SK-N-DZ (cell line): ENCODE results near the gene SLC8A3.

Experiments
- DNase-seq: peaks from one replicate; pipeline ENCODE4 v3.0.0-alpha.2; 2015; ENCODE audit warnings: low spot score

SLC8A3 gene

DNA sequence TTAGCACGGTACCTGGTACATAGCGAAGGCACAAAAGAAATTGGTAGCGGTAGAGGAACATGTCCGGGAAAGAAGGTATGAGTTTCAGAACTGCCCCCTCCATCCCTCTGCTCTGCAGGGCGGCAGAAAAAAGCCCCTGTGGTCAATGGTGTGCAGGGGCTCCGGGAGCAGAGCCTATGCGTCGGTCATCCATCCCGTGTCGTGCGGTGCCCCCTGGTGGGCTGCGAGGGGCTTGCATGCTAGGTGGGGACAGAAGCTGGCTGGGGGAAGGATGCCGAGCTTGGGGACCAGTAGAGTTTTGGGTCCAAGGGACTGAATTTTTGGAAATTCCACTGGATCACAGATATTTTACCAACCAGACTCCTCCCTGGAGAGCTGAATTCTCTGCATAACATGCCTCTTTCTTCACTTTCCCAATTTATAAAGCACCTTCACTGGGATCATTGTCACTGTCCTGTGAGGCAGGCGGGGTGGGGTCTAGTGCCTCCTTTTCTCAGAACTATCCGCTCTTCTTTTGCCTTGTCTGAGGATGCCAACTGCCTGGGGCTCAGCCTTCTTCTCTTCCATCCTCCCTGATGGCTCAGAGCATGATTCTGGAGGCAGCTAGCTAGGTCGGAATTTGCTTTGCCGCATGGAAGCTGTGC lies 160.8 kb downstream of the SLC8A3 start:
- peak; percentile 64 for DNase-seq

DNA sequence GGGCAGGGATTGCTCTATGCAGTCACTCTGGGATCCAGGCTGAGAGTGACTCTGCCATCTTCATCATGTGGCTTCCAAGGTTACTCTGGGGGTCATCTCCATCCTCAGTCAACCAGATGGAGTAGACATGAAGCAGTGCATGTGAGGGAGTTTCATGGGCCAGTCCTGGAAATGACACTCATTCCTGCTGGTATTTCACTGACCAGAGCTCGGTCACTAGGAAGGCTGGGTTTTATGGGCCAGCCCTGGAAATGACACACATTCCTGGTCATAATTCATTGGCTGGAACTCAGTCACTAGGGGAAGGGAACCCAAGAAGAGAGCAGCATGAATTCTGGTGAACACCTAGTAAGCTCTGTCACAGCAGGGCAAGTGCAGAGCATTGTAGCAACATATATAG lies 164.9 kb downstream of the SLC8A3 start:
- DNase-seq = no peak

DNA sequence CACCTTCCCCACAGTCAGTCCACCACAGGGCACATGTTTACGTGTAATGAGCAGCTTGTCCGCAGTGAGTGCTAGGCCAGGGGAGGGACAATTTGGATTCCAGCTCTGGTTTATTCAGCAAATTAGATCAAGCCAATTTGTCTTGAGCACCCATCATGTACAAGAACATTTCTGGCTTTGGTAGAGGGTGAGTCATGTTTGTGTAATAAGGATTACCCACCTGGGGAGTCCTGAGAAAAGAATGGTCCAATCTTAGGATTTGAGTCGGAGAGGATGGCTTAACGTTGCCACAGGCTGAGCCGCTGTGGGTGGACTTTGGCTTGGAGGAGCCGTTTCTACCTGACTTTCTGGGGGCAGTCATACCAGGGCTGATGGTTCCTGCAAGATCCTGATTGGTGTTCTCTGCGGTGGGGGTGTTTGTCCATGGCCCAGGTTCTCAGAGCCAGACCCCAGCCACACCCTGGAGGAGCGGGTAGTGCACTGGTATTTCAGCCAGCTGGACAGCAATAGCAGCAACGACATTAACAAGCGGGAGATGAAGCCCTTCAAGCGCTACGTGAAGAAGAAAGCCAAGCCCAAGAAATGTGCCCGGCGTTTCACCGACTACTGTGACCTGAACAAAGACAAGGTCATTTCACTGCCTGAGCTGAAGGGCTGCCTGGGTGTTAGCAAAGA lies 165.8 kb downstream of the SLC8A3 start:
- no peak for DNase-seq

DNA sequence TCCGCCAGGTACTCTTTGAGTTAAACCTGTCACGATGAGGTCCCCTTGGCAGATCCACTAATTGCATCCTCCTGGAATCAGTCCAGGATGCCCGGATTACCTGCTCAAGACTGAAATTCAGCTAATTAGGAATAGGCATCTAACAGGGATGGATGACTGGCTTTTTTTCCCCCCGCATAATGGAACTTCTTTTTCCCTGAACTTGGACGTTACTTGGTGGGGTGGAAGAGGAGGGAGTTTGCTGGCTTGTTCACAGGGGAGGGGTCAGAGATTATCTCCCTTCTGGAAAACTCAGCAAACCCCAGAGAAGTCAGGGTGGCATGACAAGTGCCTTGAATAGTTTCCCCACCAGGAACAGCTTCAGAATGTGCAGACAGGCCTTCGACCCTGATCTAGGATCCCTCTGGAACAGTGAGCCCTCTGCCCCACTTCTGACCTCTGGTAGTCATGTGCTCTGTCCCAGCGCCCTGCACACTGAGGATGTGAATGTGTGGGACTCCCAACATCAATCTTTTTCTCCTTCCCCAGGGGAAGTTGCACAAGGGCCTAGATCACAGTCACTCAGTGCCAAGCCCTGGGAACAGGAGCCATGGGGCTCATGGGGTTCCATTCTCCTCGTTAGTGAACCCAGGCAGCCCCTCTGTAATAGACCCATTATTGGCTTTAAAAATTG lies 167.1 kb downstream of the SLC8A3 start:
- DNase-seq = no peak

DNA sequence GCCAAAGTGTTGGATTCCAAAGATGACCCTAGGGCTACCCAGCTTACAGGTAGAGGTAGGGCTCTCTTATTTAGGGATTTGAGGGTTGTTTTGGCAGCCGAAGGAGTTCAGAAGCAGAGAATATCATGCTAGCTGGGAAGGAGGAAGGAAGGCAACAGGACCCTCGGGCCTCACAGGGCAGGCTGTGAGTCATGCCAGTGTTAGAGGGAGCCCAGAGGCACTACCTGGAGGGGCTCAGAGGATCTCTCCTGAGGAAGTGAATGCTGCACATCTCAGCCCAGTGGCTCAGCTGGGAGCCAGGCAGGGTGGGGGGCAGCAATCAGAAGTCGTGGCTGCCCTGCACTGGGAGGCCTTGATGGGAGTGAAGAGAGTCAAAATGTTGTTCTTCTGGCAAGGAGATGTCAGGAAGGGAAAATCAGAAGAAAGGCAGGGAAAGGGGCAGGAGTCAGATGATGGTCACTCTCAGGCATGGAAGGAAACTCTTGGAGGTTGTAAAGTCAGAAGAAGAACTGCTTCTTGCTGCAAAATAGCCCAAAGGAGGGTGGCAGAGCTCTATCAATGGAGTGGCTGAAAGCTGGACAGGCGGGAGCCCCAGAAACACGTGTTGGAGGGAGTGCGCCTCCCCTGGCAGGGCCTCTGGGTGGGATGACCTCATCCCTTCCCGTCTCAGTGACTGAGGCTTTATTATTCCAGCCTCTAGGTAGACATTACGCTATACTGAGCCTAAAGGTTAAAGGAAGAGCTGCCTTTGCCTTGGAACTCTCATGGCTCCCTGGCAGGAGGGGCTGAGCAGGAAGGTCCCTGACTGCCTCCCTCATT lies 168.2 kb downstream of the SLC8A3 start:
- DNase-seq = no peak

DNA sequence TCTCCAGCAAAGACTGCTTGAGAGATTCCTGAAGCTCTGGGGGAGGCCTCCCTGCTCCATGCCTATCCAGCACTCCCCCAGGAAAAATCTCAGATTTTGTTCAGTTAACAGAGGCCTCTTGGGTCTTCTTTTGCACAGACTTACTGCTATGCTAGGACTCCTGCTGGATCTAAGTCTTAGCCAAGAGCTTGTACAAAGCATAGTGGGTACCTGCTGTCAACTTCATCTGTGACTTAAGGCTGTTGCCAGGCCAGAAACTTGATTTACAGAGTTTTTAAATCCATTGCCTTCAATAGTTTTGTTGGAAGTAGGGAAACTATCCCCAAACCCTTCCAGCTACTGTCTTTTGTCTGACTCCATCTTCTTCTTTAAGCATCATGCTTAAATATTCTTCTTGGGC lies 169.1 kb downstream of the SLC8A3 start:
- no peak for DNase-seq

DNA sequence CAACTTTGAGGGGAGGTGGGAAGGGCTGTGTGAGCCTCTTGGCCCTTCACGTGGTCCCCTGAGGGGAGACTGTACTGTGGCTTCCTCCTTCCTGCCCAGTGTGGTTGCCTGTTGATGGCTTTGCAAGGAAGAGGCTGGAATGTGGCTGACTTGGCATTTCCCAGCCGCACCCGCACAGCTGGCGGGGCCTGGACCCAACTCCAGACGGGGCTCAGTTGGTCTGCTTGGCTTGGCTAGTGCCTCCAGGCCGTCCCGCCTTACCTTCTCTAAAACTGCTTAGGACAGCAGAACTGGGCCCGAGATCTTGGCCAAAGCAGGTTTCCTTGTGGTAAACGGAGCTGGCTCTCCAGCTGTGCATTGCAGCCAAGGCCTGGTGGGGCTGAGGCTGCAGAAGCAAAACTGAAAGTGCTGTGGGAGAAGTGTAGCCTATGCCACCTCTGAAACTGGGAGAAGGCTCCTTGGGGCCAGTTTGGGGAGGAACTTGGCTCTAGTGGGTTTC lies 170.0 kb downstream of the SLC8A3 start:
- DNase-seq = no peak

DNA sequence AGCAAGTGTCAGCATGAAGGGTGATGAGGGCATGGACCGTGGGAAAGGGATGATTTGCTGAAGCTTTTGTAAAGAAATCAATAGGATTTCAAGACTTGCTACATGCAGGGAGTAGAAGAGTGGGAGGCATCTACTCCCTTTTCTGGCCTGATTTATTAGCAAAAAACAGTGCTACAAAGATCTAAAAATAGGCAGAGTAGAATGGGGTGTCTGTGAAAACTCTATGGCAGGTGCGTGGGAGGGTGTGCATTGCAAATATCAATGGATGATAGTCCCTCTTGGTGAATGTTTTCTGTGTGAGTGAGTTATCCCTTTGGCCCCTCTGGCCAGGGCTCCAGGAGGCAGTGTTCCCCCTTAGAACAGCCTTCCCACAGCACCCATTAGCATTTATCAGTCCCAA lies 170.5 kb downstream of the SLC8A3 start:
- no peak for DNase-seq

DNA sequence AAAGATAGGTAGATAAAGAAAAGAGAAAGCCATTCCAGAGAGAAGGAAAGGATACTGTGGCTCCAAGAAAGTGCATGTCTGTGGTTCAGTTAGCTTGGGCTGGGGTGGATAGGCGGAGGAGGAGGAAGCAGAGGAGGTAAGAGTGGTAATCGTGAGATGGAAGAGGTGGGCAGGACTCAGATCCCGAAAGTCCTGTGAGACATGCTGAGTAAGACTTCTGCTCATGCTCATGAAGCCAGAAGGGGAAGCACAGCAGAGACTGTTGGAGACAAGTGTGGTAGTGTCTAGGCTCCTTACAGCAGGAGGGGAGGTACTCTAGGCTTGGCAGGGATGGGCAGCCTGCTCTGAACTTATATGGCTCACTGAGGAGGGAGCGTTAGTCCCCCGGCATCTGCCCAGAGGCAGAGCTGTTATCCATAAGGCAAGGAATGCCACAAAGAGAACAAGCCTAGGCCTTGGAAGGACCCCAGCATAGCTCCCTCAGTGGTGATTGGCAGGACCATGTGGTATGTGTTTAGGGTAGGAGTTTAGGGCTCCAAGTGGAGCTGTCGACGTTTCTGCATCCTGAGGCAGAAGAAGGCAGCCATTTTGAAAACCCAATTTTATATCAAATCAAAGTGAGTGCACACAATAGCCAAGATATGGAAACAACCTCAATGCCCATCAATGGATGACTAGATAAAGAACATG lies 174.2 kb downstream of the SLC8A3 start:
- DNase-seq = no peak

DNA sequence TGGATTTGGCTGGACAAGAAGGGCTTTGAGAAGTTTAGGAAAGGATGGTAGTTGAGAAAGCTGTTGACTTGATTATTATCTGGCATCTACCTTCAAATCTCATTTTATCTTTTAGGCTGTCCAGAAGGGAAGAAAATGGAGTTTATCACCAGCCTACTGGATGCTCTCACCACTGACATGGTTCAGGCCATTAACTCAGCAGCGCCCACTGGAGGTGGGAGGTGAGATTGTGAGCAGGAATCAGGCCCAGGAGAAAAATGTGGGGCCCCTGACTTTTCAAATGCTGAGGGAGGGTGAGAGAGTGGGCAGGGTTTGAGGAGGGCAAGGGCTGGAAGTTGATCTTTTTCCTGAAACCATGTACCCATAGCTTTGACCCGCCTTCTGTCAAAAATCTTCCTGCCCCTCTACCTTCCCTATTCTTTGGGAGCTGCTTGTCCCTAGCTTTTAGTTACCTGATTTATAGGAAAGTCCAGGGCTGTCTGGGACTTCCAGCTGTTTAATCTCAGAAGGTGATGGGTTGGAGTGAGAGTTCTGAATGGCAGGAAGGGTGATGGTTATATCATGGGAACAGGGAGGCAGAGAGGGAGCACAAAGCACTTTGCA lies 175.4 kb downstream of the SLC8A3 start:
- no peak for DNase-seq

DNA sequence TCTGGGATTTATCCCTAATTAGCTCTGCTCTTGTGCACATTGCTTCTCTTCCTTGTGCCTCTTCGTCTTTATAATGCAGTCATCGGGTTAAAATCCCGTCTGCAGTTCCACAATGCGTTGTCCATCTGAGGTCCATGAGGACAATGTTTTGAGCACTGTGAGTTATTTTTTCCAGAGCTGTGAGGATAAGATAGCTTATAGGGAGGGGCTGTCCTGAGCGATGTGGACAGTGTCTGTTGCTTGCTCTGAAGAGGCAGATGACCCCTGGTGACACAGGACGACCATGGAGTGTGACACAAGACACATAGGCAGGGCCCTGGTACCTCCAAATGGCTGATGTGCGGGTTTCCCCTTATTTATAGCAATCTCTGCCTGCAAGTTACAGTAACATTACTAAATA lies 177.0 kb downstream of the SLC8A3 start:
- no peak for DNase-seq

DNA sequence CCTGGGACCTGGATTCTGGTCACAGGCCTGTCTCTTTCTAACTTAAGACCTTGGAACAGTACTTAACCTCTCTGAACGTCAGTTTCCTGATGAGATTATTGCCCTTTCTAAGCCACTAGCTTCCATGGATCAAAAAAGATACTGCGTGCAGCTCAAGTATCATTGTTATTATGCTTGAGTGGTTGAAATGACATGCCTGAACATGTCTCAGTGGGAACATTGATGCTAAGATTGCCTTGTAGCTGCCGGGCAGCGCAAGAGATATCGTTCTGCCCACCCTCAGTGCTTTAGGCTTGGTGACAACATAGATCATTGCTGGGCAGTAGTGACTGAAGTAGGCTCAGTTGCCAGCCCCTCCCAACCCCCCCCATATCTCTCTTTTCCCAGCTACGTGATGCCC lies 177.7 kb downstream of the SLC8A3 start:
- DNase-seq = no peak

DNA sequence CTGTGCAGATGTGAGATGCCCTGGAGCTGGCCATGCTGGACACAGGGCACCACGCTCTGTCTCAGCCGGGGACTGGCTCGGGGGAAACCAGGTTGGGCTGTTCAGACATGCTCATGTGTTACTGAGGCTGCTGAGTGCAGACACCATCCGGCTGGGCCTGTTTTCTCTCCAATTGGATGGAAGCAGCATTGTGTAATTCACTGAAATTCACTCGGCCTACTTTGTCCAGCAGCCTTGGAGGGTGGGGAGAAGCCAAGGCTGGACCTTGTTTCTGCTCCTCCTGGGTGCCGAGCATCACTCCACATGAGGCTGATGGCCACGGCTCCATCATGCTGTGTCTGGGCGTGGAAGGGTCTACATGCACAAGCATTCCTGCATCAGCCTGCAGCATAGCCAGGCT lies 178.8 kb downstream of the SLC8A3 start:
- no peak for DNase-seq

DNA sequence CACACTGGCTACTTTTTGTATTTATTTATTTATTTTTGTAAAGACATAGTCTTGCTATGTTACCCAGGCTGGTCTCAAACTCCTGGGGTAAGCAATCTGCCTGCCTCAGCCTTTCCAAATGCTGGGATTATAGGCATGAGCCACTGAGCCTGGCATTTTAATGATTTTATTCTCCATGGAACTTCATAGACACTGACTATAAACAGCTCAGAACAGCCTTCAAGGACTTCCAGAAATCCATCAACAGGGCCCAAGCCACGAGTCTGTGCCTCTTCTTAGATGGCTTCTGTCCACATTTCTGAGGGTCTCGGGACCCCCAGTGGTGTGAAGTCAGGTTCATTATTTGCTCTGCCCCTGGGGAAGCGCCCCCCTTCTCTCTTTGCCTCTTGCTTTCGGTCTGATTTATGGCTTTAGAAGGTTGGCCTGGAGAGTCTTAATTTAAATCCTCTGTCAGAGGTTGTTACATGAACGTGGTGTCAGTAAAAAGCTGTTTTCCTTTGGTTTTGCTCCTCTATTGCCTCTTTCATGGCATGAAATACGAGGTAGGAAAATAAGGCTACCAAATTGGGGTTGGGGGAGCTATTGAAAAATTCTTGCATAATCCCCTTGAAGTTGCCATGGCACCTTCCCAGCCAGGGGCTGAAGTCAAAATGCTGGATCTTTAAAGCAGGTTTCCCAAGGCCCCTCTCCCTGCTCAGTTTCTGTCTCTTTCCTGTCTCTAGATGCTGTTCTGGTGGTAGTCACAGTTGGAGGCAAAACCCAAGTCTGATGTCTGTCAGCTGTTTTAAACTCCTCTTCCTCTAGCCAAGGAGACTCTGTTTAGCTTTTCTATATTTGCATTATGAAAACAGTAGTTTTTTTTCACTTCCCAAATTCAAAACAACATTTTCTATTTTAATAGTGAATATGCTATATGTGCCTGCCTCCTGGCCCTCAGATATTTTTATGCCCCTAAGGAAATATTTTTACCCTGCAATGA lies 180.2 kb downstream of the SLC8A3 start:
- no peak for DNase-seq

DNA sequence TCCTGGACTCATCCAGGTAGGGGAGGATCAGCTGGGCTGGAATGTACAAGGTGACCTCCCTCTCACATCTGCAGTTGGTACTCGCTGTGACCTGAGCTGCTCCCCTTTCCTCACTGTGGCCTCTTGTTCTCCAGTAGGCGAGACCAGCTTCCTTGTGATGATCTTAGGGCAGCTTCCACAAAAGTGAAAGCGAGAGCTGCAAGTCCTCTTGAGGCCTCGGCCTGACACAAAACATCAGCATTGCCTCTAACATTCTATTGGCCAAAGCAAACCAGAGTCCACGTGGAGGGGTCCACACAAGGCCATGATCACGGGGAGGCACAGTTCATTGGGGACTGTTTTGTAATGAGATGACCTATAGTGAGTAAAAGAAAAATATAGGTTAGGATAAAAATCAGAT lies 182.1 kb downstream of the SLC8A3 start:
- no peak for DNase-seq

DNA sequence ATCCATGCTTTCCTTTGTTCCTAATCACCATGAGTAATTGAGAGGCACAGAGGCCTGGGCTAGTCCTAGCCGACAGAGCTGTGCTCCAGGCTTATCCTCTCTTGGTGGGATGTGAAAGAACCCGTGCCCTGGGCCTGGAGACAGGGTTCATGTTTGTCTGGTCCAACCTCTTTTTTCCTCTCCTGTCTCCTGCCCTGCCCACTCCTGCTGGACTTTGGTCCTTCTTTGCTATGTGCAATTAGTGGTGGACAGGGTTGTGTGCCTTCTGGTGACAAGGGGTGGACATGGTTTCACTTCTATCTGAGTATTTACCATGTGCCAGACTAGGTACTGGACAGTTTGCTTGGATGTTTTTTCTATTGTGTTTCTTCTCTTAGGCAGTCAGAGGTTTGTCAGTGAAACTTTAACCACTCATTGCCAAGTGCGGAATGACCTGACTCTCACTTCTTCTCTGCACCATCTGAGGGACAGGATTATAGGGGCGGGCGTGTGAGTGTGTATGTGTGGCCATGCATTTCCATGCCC lies 183.4 kb downstream of the SLC8A3 start:
- DNase-seq = no peak

DNA sequence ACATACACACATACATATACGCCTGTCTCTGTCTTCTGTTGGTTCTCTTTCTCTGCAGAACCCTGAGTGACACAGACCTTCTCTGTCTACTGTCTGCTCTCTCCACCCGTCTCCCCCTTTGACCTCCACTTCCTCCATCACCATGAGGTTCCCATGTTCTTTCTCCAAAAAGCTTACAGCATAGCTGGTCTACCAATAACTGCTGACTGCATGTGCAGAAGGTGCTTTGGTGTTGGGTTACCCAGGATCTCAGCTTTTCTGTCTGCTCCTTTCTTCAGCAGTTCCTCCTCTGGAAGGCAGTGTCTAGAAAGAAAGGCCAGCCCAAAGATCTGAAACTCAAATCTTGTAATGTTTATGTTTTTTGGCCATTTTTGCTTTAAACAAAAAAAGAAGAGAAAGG lies 184.0 kb downstream of the SLC8A3 start:
- no peak for DNase-seq

DNA sequence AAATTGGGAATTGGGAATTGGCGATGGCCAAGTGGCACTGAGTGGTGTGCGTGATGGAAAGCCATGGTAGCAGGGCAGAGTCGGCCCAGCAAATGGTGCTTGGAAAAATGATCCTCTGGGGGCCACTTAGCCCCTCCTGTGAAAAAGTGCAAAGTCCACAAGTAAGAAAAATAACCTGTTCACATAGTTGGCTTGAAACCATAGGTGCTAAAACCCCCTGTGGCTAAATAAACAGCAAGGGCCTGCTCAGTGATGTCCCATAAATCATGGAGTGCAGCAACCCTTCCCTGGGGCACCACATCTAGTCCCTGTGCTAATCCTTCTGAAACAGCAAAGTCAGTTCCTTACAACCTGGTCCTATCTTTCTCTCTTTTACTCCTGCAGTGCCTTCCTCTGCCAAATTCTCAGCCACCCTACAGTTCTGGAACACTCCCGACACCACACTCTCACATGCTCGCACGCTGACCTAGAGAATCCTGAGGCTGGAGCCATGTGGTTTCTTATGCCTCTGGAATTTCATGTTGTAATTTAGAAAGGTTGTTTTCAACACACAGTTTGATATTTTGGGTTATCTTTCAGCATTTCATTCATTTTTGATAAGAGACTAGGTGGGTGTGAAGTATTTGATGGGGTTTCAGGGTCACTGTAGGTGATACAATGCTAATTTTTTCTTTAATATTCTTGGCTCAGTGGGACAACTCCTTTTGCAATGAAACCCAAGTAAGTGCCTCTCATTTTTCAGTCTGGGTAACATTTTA lies 186.0 kb downstream of the SLC8A3 start:
- no peak for DNase-seq

DNA sequence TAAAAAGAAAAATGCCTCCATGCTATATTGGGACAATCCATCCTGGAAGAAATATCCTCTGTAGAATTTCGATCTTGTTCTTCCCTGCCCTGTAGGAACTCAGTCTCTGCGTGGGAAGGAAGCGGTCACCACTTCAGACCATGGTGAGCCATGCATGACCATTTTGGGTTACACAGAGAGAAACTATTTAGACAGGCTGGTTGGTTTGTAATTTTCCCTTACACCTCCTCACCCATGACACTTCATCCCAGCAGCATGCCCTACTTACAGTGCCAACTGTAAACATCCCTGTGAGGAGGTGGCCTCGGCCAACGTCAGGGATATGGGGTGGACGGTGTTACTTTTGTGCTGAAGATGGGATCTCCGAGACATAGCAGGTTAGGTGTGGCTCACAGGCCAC lies 188.2 kb downstream of the SLC8A3 start:
- no peak for DNase-seq
